LNCaP clone FGC (cell line): Measurements from ENCODE around the gene GSN.

ENCODE experiments used
- DNase-seq: peaks from one replicate; pipeline ENCODE4 v3.0.0-alpha.2; 2011; ENCODE audit warnings: low read depth
- H3K4me3 ChIP-seq: 2 replicates; pipeline ENCODE4 v1.5.1; 2011; ENCODE audit warnings: mild to moderate bottlenecking, low read depth, low read length, control low read depth
- CTCF ChIP-seq: IDR thresholded peaks from 2 replicates; pipeline ENCODE4 v1.5.1; 2012; ENCODE audit warnings: mild to moderate bottlenecking; ENCODE audit not compliant: control insufficient read depth, insufficient read depth; ENCODE audit errors: extremely low read depth

The GSN gene

GRCh38 chr9:121369595-121370265 is 101.8 kb downstream of the GSN start, which contains the start of gene STOM:
TSS of gene STOM (minus strand) at chr9:121370250. CDS start at chr9:121370187, 63 bp downstream.
- no peak within 1 kb of the TSS for H3K4me3 ChIP-seq
- no peak for DNase-seq
- no peak for TF ChIP-seq CTCF

- no peak for DNase-seq
- no peak for TF ChIP-seq CTCF
- no peak overlapping the region for H3K4me3 ChIP-seq
Measured at GRCh38 chr9:121371495-121372061, 103.6 kb downstream of the GSN start.

- TF ChIP-seq CTCF, result no peak
- DNase-seq, result no peak
- no peak overlapping the region for H3K4me3 ChIP-seq
Measured at GRCh38 chr9:121372239-121373010, 104.5 kb downstream of the GSN start.

- no peak overlapping the region for H3K4me3 ChIP-seq
- no peak for DNase-seq
- no peak for TF ChIP-seq CTCF
Measured at GRCh38 chr9:121373011-121373729, 105.2 kb downstream of the GSN start.

- no peak for DNase-seq
- H3K4me3 ChIP-seq, result no peak overlapping the region
- peak; percentile 34 for TF ChIP-seq CTCF
Measured at GRCh38 chr9:121376214-121376830, 108.4 kb downstream of the GSN start.

GRCh38 chr9:121380846-121381245 is 112.9 kb downstream of the GSN start:
- DNase-seq, result no peak
- no peak overlapping the region for H3K4me3 ChIP-seq
- TF ChIP-seq CTCF, result no peak
